Loucy (cell line): ENCODE data around the gene VMAC.

Experiments used
- H2AFZ ChIP-seq: fragments of 200-600 bp; sonication (generic); 2 replicates; pipeline ENCODE4 v1.6.0; 2016; ENCODE audit warnings: antibody characterized with exemption, mild to moderate bottlenecking, low read length, moderate library complexity
- H3F3A ChIP-seq: fragments of 200-600 bp; 2 replicates; pipeline ENCODE4 v1.6.0; 2016; ENCODE audit warnings: antibody characterized with exemption, low read depth, mild to moderate bottlenecking
- H3K27me3 ChIP-seq: fragments of 200-600 bp; sonication (generic); 2 replicates; pipeline ENCODE4 v1.6.1; 2014; ENCODE audit warnings: low read length, mild to moderate bottlenecking; ENCODE audit not compliant: insufficient read depth, poor library complexity, severe bottlenecking
- H3K36me3 ChIP-seq: fragments of 200-600 bp; sonication (generic); 2 replicates; pipeline ENCODE4 v1.6.1; 2016; ENCODE audit warnings: low read length; ENCODE audit not compliant: insufficient read depth
- H3K4me1 ChIP-seq: fragments of 200-600 bp; sonication (generic); 2 replicates; pipeline ENCODE4 v1.5.1; 2014; ENCODE audit warnings: low read length, mild to moderate bottlenecking; ENCODE audit not compliant: insufficient read depth, poor library complexity, severe bottlenecking
- H3K4me2 ChIP-seq: fragments of 200-600 bp; sonication (generic); 2 replicates; pipeline ENCODE4 v1.6.0; 2014; ENCODE audit warnings: antibody characterized with exemption, low read length, low read depth, mild to moderate bottlenecking; ENCODE audit not compliant: poor library complexity, severe bottlenecking
- H3K4me3 ChIP-seq: fragments of 200-600 bp; sonication (generic); 2 replicates; pipeline ENCODE4 v1.5.1; 2014; ENCODE audit warnings: low read length, mild to moderate bottlenecking, mixed read lengths; ENCODE audit not compliant: poor library complexity, severe bottlenecking
- H3K79me2 ChIP-seq: fragments of 200-600 bp; sonication (generic); 2 replicates; pipeline ENCODE4 v1.6.1; 2014; ENCODE audit warnings: low read length; ENCODE audit not compliant: insufficient read depth
- H3K9ac ChIP-seq: fragments of 200-600 bp; sonication (generic); 2 replicates; pipeline ENCODE4 v1.6.0; 2014; ENCODE audit warnings: mild to moderate bottlenecking, low read depth, low read length, moderate library complexity; ENCODE audit not compliant: poor library complexity, severe bottlenecking
- H3K9me2 ChIP-seq: fragments of 200-600 bp; sonication (generic); replicated peaks from 2 replicates; pipeline ENCODE4 v1.6.1; 2016; ENCODE audit warnings: low read depth, low read length, mixed read lengths
- H3K9me3 ChIP-seq: fragments of 200-600 bp; sonication (generic); 2 replicates; pipeline ENCODE4 v1.6.1; 2014; ENCODE audit warnings: mild to moderate bottlenecking, antibody characterized with exemption, low read length, low read depth; ENCODE audit not compliant: insufficient read depth
- H4K20me1 ChIP-seq: fragments of 200-600 bp; sonication (generic); 2 replicates; pipeline ENCODE4 v1.6.0; 2014; ENCODE audit warnings: antibody characterized with exemption, low read length, mild to moderate bottlenecking; ENCODE audit not compliant: insufficient read depth, poor library complexity, severe bottlenecking
- EZH2phosphoT487 ChIP-seq: fragments of 200-600 bp; IDR thresholded peaks from 2 replicates; pipeline ENCODE4 v1.6.1; 2018; ENCODE audit warnings: antibody characterized with exemption, mild to moderate bottlenecking, moderate library complexity, borderline replicate concordance
- TF ChIP-seq, protein P1 (sequence below): fragments of 200-600 bp; sonication (generic); conservative IDR thresholded peaks from 2 replicates; pipeline ENCODE4 v1.5.1; 2014; ENCODE audit warnings: mild to moderate bottlenecking, antibody characterized with exemption, low read length

Gene VMAC

DNA sequence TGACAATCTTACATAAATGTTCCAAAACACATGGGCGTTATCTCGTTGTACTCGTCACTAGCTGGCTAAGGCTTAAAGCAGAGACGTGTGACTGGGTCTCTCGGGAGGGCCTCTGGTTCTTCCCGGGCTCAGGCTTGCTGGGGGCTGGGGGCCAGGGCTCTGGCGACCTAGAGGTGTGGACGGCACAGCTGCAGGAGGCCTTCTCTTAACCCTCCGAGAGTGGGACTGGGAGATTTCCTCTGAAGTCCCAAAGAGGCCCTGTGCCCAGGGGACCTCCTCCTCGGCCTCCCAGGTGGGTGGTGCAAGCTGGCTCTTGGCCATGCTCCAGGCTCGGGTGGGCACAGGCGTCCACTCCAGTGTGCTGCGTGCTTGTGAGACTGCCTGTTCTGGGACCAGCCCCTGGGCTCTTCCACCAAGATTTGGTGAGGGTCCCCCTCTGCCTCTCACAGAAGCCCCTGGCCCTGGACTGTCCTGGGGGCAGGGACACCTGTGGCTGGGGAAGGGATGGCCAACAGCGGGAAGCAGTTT, 11.6 kb downstream of the VMAC start:
- peaks cover 53% of the 10 kb centered on the region; the same call in 1 of the 2 replicates for H3K36me3 ChIP-seq
- H3K4me3 ChIP-seq, result no peak overlapping the region
- H3K4me1 ChIP-seq, result no peaks in the 10 kb centered on the region
- no peak overlapping the region for H3K4me2 ChIP-seq
- H3K9me2 ChIP-seq, result no peaks in the 10 kb centered on the region
- H3K9me3 ChIP-seq, result no peaks in the 10 kb centered on the region
- no peak overlapping the region for H3K9ac ChIP-seq
- H4K20me1 ChIP-seq, result no peaks in the 10 kb centered on the region
- H3K27me3 ChIP-seq, result no peaks in the 10 kb centered on the region
- TF ChIP-seq EZH2phosphoT487, result no peak
- TF ChIP-seq, protein P1, sequence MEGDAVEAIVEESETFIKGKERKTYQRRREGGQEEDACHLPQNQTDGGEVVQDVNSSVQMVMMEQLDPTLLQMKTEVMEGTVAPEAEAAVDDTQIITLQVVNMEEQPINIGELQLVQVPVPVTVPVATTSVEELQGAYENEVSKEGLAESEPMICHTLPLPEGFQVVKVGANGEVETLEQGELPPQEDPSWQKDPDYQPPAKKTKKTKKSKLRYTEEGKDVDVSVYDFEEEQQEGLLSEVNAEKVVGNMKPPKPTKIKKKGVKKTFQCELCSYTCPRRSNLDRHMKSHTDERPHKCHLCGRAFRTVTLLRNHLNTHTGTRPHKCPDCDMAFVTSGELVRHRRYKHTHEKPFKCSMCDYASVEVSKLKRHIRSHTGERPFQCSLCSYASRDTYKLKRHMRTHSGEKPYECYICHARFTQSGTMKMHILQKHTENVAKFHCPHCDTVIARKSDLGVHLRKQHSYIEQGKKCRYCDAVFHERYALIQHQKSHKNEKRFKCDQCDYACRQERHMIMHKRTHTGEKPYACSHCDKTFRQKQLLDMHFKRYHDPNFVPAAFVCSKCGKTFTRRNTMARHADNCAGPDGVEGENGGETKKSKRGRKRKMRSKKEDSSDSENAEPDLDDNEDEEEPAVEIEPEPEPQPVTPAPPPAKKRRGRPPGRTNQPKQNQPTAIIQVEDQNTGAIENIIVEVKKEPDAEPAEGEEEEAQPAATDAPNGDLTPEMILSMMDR, result no peak
- H2AFZ ChIP-seq, result no peak overlapping the region
- H3F3A ChIP-seq, result no peaks in the 10 kb centered on the region
- no peaks in the 10 kb centered on the region for H3K79me2 ChIP-seq

DNA sequence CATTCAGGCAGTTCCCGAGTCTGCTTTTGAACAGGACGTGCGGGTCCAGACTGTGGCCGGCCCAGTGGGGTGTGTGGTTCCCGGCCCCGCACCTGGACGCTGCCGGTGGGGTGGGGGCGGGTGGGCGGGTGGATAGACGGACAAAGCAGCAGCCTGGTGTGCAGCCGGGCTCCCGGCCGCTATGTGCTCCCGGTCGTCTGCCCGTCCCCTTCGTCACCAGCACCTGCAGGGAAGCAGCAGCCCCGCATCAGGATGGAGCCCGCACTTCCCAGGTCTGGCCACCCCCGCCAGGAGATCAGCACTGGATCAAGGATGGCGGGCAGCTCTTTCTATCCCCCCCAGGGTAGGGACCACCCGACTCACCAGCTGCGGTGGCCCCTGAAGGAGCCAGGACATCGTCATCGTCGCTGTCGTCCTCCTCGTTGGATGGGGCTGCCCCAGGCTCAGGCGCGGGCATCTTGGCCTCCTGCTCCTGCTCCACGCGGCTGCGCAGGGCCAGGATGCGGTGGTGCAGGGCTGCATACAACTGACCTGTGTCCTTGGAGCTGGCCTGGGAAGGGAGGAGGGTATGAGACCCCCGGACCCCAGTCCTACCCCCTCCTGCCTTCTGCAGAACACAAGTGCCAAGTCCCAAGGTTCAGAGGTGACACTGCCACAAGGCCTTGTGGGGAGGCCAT, 12.9 kb downstream of the VMAC start:
- Histone ChIP-seq H2AFZ (no peak overlapping the region), H3K9me2 (no peaks in the 10 kb centered on the region), H3K9ac (no peak overlapping the region), H3K27me3 (no peaks in the 10 kb centered on the region), H3K79me2 (no peaks in the 10 kb centered on the region), H3K4me1 (no peaks in the 10 kb centered on the region), H3K4me2 (no peak overlapping the region), H3K4me3 (no peak overlapping the region), H3F3A (no peaks in the 10 kb centered on the region), H3K9me3 (no peaks in the 10 kb centered on the region), H4K20me1 (no peaks in the 10 kb centered on the region), H3K36me3 (peaks cover 66% of the 10 kb centered on the region; the same call in 1 of the 2 replicates)
- TF ChIP-seq, protein P1, result no peak
- no peak for TF ChIP-seq EZH2phosphoT487

DNA sequence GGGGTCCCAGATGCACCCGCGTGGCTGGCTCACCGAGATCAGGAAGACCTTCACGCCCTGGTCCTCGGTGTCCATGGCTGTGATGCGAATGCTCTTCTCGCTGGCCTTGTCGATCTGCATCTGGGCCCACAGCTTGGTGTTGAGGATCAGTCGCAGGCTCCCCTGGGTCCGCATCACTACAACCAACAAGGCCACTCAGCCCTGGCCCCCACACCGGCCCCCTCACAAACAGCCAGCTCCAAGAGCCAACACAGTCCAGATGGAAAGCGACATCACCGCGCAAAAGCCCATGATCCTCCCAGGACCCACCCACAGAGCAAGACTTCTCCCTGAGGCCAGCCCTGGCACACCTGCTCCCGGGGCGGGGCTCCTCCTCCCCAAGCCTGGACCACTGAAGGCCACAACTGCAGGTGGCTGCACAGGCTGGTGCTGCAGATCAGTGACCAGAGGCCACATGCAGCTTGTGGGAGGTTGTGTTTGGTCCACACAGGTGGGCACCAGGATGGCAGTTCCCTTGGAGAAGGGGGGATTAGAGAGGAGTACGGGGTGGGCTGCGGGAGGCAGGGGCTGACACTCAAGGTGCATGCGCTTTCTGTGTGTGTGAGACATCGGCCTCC, 13.9 kb downstream of the VMAC start:
- TF ChIP-seq, protein P1, result no peak
- no peak for TF ChIP-seq EZH2phosphoT487
- Histone ChIP-seq H3K9ac (no peak overlapping the region), H3K36me3 (peaks cover 75% of the 10 kb centered on the region; the same call in 1 of the 2 replicates)

More for the DNA sequence above, 13.9 kb downstream of the VMAC start:
- Histone ChIP-seq H3K9me3 (no peaks in the 10 kb centered on the region), H3K4me1 (no peaks in the 10 kb centered on the region), H3F3A (no peaks in the 10 kb centered on the region), H3K9me2 (no peaks in the 10 kb centered on the region), H3K4me2 (no peak overlapping the region), H4K20me1 (no peaks in the 10 kb centered on the region), H2AFZ (no peak overlapping the region), H3K4me3 (no peak overlapping the region), H3K79me2 (no peaks in the 10 kb centered on the region), H3K27me3 (no peaks in the 10 kb centered on the region)
